Neuronal stem cell (in vitro differentiated cells): Measurements from ENCODE around the gene TNRC6B.
"Not testable (repeated sequence)": the region's sequence is repeated elsewhere in the genome, so short reads cannot be mapped to it uniquely, and the experiment has no call there.

Experiments
- DNase-seq: peaks from one replicate; pipeline ENCODE4 v3.0.0-alpha.2; 2013; ENCODE audit warnings: low spot score
- H2AFZ ChIP-seq: one replicate; pipeline ENCODE4 v1.6.1; 2013; ENCODE audit warnings: mild to moderate bottlenecking, low read length, inconsistent platforms
- H2AK5ac ChIP-seq: 2 replicates; pipeline ENCODE4 v1.6.1; 2013; ENCODE audit warnings: low read depth, mild to moderate bottlenecking, inconsistent platforms, low read length, moderate library complexity, mixed read lengths
- H2BK120ac ChIP-seq: 2 replicates; pipeline ENCODE4 v1.6.1; 2013; ENCODE audit warnings: low read depth, mild to moderate bottlenecking, inconsistent platforms, low read length, moderate library complexity, mixed read lengths
- H2BK12ac ChIP-seq: one replicate; pipeline ENCODE4 v1.6.1; 2013; ENCODE audit warnings: low read length, inconsistent platforms
- H2BK15ac ChIP-seq: 2 replicates; pipeline ENCODE4 v1.6.1; 2013; ENCODE audit warnings: mild to moderate bottlenecking, low read length, inconsistent platforms, mixed read lengths
- H2BK5ac ChIP-seq: one replicate; pipeline ENCODE4 v1.6.1; 2013; ENCODE audit warnings: inconsistent platforms, mild to moderate bottlenecking, low read length, moderate library complexity
- H3K14ac ChIP-seq: one replicate; pipeline ENCODE4 v1.6.1; 2013; ENCODE audit warnings: low read length, inconsistent platforms
- H3K18ac ChIP-seq: 2 replicates; pipeline ENCODE4 v1.6.1; 2013; ENCODE audit warnings: low read length, inconsistent platforms
- H3K23ac ChIP-seq: 2 replicates; pipeline ENCODE4 v1.6.1; 2013; ENCODE audit warnings: low read depth, mild to moderate bottlenecking, mixed read lengths, low read length, inconsistent platforms; ENCODE audit not compliant: poor library complexity
- H3K27ac ChIP-seq: replicated peaks from 3 replicates; pipeline ENCODE4 v1.5.1; 2013; ENCODE audit warnings: low read length, inconsistent platforms
- H3K27me3 ChIP-seq, 3 experiments: 2 replicates each; pipeline ENCODE4 v1.6.1; 2013; ENCODE audit warnings: low read length in 3 of 3, mild to moderate bottlenecking in 2 of 3, inconsistent platforms in 1 of 3, low read depth in 1 of 3, mixed read lengths in 1 of 3, moderate library complexity in 1 of 3; ENCODE audit not compliant: control insufficient read depth in 3 of 3, insufficient read depth in 3 of 3
- H3K36me3 ChIP-seq, 2 donors: replicated peaks in 1 of 2; 2 replicates each; pipeline ENCODE4 v1.6.1; 2013; ENCODE audit warnings: low read length in 2 of 2; ENCODE audit not compliant: control insufficient read depth in 2 of 2, insufficient read depth in 2 of 2
- H3K4ac ChIP-seq: 2 replicates; pipeline ENCODE4 v1.6.1; 2013; ENCODE audit warnings: inconsistent platforms, mild to moderate bottlenecking, low read length, moderate library complexity
- H3K4me1 ChIP-seq, 2 donors: 1 replicate in 1 of 2; 2 replicates in 1 of 2; pipeline ENCODE4 v1.6.1; 2013; ENCODE audit warnings: low read length in 2 of 2, low read depth in 1 of 2; ENCODE audit not compliant: control insufficient read depth in 2 of 2, insufficient read depth in 1 of 2
- H3K4me2 ChIP-seq: one replicate; pipeline ENCODE4 v1.6.1; 2013; ENCODE audit warnings: mild to moderate bottlenecking, low read length, inconsistent platforms; ENCODE audit not compliant: insufficient read depth, poor library complexity, severe bottlenecking
- H3K4me3 ChIP-seq, 2 donors: 2 replicates each; pipeline ENCODE4 v1.5.1; 2013; ENCODE audit warnings: low read length in 2 of 2, mild to moderate bottlenecking in 2 of 2, inconsistent platforms in 1 of 2, moderate library complexity in 1 of 2
- H3K79me1 ChIP-seq: one replicate; pipeline ENCODE4 v1.6.1; 2013; ENCODE audit warnings: low read depth, mild to moderate bottlenecking, inconsistent platforms, low read length, moderate library complexity
- H3K9ac ChIP-seq: one replicate; pipeline ENCODE4 v1.6.1; 2013; ENCODE audit warnings: mild to moderate bottlenecking, low read depth, low read length, inconsistent platforms; ENCODE audit not compliant: poor library complexity
- H3K9me3 ChIP-seq, 2 donors: replicated peaks in 1 of 2; 2 replicates each; pipeline versions ENCODE3 to v1.6.1; 2013; ENCODE audit warnings: low read length in 2 of 2, mild to moderate bottlenecking in 2 of 2, inconsistent platforms in 1 of 2, low read depth in 1 of 2, mixed read lengths in 1 of 2, moderate library complexity in 1 of 2; ENCODE audit not compliant: control insufficient read depth in 2 of 2, insufficient read depth in 1 of 2
- H4K8ac ChIP-seq: one replicate; pipeline ENCODE4 v1.6.1; 2013; ENCODE audit warnings: low read depth, mild to moderate bottlenecking, inconsistent platforms, low read length, moderate library complexity
- H4K91ac ChIP-seq: one replicate; pipeline ENCODE4 v1.6.1; 2013; ENCODE audit warnings: low read length, low read depth, mild to moderate bottlenecking, inconsistent platforms; ENCODE audit not compliant: poor library complexity
- WGBS, 2 donors: extraction: QIAGEN DNeasy Blood & Tissue Kit; methylation state at CpG; one replicate each; pipeline ENCODE4 v1.1.7; 2013; ENCODE audit warnings: missing lambda C conversion rate in 2 of 2, mixed read lengths in 1 of 2; ENCODE audit not compliant: insufficient read length in 2 of 2, insufficient replicate concordance in 1 of 2; ENCODE audit errors: extremely low coverage in 2 of 2; 5-methylcytosine and 5-hydroxymethylcytosine counted together

TNRC6B gene

GRCh38 chr22:40197421-40197820 is 19.7 kb downstream of the TNRC6B start:
- not testable (repeated sequence) for H3K4ac ChIP-seq, H3K23ac ChIP-seq, H3K9ac ChIP-seq, H3K4me3 ChIP-seq, H4K91ac ChIP-seq, H3K27me3 ChIP-seq, H3K18ac ChIP-seq, H4K8ac ChIP-seq, H3K14ac ChIP-seq, H3K79me1 ChIP-seq, H2BK120ac ChIP-seq, H3K27ac ChIP-seq, H2BK15ac ChIP-seq, H2BK12ac ChIP-seq, DNase-seq, H3K4me2 ChIP-seq, H2AK5ac ChIP-seq, H2AFZ ChIP-seq, H2BK5ac ChIP-seq, H3K9me3 ChIP-seq
- peaks cover 0 to 26% of the 10 kb centered on the region in 2 donors for H3K36me3 ChIP-seq
- no CpG with 5 or more reads among the region's 9 CpGs for WGBS, 2 donors
- peaks cover 12 to 16% of the 10 kb centered on the region in 2 donors for H3K4me1 ChIP-seq

DNA sequence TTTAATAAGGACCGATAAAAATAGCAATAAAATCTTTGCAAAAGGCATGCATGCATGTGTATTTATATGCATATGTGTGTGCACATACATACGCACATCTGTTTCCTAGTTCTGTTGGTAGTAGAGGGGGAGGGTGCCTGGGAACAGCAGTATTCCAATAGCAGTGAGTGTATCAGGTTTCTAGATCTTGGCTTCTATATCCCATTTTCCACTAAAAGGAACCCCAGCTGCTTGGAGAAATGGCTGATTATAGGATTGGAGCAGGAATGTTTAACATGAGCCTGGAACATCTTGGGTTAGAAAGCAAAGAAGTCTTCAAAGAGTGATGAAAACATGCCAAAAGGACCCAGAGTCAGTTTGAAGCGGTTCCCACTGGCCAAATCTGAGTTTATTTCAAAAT is 21.0 kb downstream of the TNRC6B start:
- no peak overlapping the region for H3K4me2 ChIP-seq

GRCh38 chr22:40199223-40199622 is 21.5 kb downstream of the TNRC6B start:
- DNase-seq, result no peak
- Histone ChIP-seq H3K36me3 (peaks cover 1 to 31% of the 10 kb centered on the region in 2 donors), H3K27me3 (no peaks in the 10 kb centered on the region), H3K23ac (no peak overlapping the region), H3K4ac (no peak overlapping the region), H3K27ac (no peak overlapping the region), H3K9me3 (peaks cover 0 to 5% of the 10 kb centered on the region in 2 donors), H3K9ac (no peak overlapping the region), H2BK120ac (no peak overlapping the region), H3K18ac (no peak overlapping the region), H3K4me3 (no peak overlapping the region), H3K79me1 (peaks cover 12% of the 10 kb centered on the region), H2BK12ac (no peak overlapping the region), H3K4me1 (peaks cover 10 to 15% of the 10 kb centered on the region in 2 donors), H2AK5ac (no peak overlapping the region), H3K14ac (no peak overlapping the region), H3K4me2 (no peak overlapping the region), H2BK15ac (no peak overlapping the region), H2AFZ (no peak overlapping the region), H4K8ac (no peak overlapping the region), H4K91ac (no peak overlapping the region), H2BK5ac (no peak overlapping the region)
- no CpG with 5 or more reads among the region's 2 CpGs for WGBS, 2 donors

More for the DNA sequence above, 21.0 kb downstream of the TNRC6B start:
- H2AFZ ChIP-seq, result no peak overlapping the region
- H3K36me3 ChIP-seq, result peaks cover 1 to 31% of the 10 kb centered on the region in 2 donors
- H2BK120ac ChIP-seq, result no peak overlapping the region
- H3K23ac ChIP-seq, result no peak overlapping the region
- no peak overlapping the region for H3K4ac ChIP-seq
- H3K27me3 ChIP-seq, result no peaks in the 10 kb centered on the region
- H3K79me1 ChIP-seq, result peaks cover 12% of the 10 kb centered on the region
- no peak overlapping the region for H3K9ac ChIP-seq
- peaks cover 14 to 15% of the 10 kb centered on the region in 2 donors for H3K4me1 ChIP-seq
- H3K14ac ChIP-seq, result no peak overlapping the region
- H3K4me3 ChIP-seq, result no peak overlapping the region
- no peak overlapping the region for H2BK15ac ChIP-seq
- no CpG with 5 or more reads among the region's 3 CpGs for WGBS, 2 donors
- no peak overlapping the region for H2AK5ac ChIP-seq
- no peak overlapping the region for H3K18ac ChIP-seq
- no peak overlapping the region for H4K91ac ChIP-seq
- no peak overlapping the region for H2BK5ac ChIP-seq
- H3K9me3 ChIP-seq, result peaks cover 0 to 5% of the 10 kb centered on the region in 2 donors
- H3K27ac ChIP-seq, result no peak overlapping the region
- DNase-seq, result no peak
- H2BK12ac ChIP-seq, result no peak overlapping the region
- H4K8ac ChIP-seq, result no peak overlapping the region

DNA sequence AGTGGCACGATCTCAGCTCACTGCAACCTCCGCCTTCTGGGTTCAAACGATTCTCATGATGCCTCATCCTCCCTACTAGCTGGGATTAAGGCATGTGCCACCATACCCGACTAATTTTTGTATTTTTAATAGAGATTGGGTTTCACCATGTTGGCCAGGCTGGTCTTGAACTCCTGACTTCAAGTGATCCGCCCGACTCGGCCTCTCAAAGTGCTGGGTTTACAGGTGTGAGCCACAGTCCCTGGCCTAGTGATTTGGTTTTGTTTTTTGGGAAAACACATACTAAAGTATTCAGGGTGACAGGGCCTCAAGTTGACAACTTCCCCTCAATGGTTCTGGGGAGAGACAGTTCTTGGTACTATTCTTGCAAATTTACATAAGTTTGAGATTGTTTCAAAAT is 22.1 kb downstream of the TNRC6B start:
- Histone ChIP-seq H2BK12ac (no peak overlapping the region), H3K9ac (no peak overlapping the region), H3K4ac (no peak overlapping the region), H3K36me3 (peaks cover 1 to 31% of the 10 kb centered on the region in 2 donors), H4K8ac (no peak overlapping the region), H3K18ac (no peak overlapping the region), H2AK5ac (no peak overlapping the region), H3K27me3 (no peaks in the 10 kb centered on the region), H3K23ac (no peak overlapping the region), H3K4me2 (no peak overlapping the region), H2BK5ac (no peak overlapping the region), H3K9me3 (peaks cover 0 to 5% of the 10 kb centered on the region in 2 donors), H3K14ac (no peak overlapping the region), H2AFZ (no peak overlapping the region), H3K4me1 (peaks cover 7 to 17% of the 10 kb centered on the region in 2 donors), H4K91ac (no peak overlapping the region), H3K27ac (no peak overlapping the region), H3K4me3 (no peak overlapping the region), H2BK15ac (no peak overlapping the region), H3K79me1 (peaks cover 12% of the 10 kb centered on the region), H2BK120ac (no peak overlapping the region)
- WGBS, 2 donors, result no CpG with 5 or more reads among the region's 7 CpGs
- DNase-seq, result no peak
